ENCODE data around the gene RNF40. TPM values are rescaled to one million over a fixed set of nuclear protein-coding genes. Genes with fewer than 3 reads are reported as not detected.

Gene RNF40
- polyA plus RNA-seq, 1 donor (not counting 4 experiments of a cell fraction or from before 2014, with no cell fraction given) = 52.7 TPM

DNA sequence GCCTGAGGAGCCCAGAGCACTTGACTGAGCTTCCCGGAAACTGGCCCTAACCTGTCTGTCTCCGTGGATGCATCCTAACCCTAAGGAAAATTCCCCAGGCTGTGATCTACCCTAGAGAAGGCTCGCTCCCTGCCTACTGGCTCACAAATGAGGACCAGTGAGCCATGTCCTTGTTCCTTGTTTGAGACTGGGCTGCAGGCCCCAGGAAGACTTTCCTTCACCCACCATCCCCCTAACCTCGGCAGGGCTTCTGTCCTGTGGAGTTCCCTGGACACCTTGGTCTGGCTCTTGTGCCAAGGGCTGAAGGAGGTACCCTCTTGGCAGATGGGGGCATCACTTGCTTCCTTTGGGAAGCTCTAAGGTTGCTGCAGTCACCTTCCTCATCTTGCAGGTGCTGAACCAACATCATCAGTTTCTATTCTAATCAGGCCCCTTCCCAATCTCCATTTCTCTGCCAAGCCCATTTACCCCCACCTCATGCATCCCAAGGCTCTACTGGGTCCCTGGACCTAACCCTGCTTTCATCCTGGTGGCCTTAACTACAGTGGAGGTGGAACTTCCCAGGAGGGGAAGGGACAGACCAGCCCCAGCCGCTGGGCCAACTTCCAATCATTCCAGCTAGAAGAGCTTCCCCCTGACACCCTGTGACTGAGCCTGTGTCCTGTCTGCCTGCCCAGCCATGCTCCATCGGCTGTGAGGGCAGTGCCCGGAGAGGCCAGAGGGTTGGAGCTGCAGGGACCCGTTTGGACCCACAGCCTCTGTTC lies 12.4 kb downstream of the RNF40 start:
- peak overlapping the region; percentile 97 for H3K4me2 ChIP-seq (ENCODE audit: control insufficient read depth, extremely low read depth, insufficient read depth, low read depth, low read length)
- peak overlapping the region; percentile 90 for H3K9ac ChIP-seq (ENCODE audit: control insufficient read depth, extremely low read depth, insufficient read depth, low read length)
- H3K9me1 ChIP-seq (ENCODE audit: control insufficient read depth, extremely low read depth, insufficient read depth, low read length) = no peaks in the 10 kb centered on the region
- DNase-seq (ENCODE audit: low read depth, low spot score) = no peak
- H3K4me3 ChIP-seq (ENCODE audit: control insufficient read depth in 2 of 3, extremely low read depth in 1 of 3, insufficient read depth in 2 of 3, low read depth in 1 of 3, low read length in 3 of 3) = peak overlapping the region in 2 of 3 experiments; percentile 55 to 75
- no peaks in the 10 kb centered on the region for H3K79me2 ChIP-seq (ENCODE audit: control insufficient read depth, insufficient read depth, low read length)
- TF ChIP-seq, protein P1, sequence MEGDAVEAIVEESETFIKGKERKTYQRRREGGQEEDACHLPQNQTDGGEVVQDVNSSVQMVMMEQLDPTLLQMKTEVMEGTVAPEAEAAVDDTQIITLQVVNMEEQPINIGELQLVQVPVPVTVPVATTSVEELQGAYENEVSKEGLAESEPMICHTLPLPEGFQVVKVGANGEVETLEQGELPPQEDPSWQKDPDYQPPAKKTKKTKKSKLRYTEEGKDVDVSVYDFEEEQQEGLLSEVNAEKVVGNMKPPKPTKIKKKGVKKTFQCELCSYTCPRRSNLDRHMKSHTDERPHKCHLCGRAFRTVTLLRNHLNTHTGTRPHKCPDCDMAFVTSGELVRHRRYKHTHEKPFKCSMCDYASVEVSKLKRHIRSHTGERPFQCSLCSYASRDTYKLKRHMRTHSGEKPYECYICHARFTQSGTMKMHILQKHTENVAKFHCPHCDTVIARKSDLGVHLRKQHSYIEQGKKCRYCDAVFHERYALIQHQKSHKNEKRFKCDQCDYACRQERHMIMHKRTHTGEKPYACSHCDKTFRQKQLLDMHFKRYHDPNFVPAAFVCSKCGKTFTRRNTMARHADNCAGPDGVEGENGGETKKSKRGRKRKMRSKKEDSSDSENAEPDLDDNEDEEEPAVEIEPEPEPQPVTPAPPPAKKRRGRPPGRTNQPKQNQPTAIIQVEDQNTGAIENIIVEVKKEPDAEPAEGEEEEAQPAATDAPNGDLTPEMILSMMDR (optimal IDR thresholded peaks at IDR 0.05 in 1 of 3, IDR thresholded peaks at IDR 0.05 in 1 of 3, conservative IDR thresholded peaks at IDR 0.05 in 1 of 3; ENCODE audit: extremely low read depth in 1 of 3, insufficient read depth in 2 of 3, low read length in 3 of 3) = no peak
- no peak for TF ChIP-seq EZH2 (IDR thresholded peaks at IDR 0.05; ENCODE audit: low read length)
- H3K27ac ChIP-seq (ENCODE audit: control insufficient read depth, insufficient read depth, low read length) = no peak overlapping the region
- no peak overlapping the region for H2AFZ ChIP-seq (ENCODE audit: control insufficient read depth, low read length)
- H4K20me1 ChIP-seq (ENCODE audit: control insufficient read depth, extremely low read depth, insufficient read depth, low read length) = no peaks in the 10 kb centered on the region
- no peak for FAIRE-seq
- peaks cover 19 to 29% of the 10 kb centered on the region in 2 experiments for H3K36me3 ChIP-seq (ENCODE audit: control insufficient read depth in 2 of 2, extremely low read depth in 1 of 2, insufficient read depth in 2 of 2, low read length in 2 of 2)
- no peaks in the 10 kb centered on the region for H3K9me3 ChIP-seq (ENCODE audit: control insufficient read depth, low read depth, low read length)
- dilution Hi-C loops (cut with MboI; ENCODE audit: extremely low pct_ligation_motif_present, low sequenced_read_pairs) = loop anchor here (25.0 kb wide), 1 partner anchor 113 kb away; the partner anchor contains the start of genes BCL7C and CTF1
- H3K27me3 ChIP-seq (ENCODE audit: control insufficient read depth, extremely low read depth, insufficient read depth, low read length) = no peaks in the 10 kb centered on the region
- H3K4me1 ChIP-seq (ENCODE audit: control insufficient read depth, extremely low read depth, insufficient read depth, low read length) = peaks cover 9% of the 10 kb centered on the region

- Histone ChIP-seq H3K79me2 (ENCODE audit: control insufficient read depth, insufficient read depth, low read length) (no peaks in the 10 kb centered on the region), H3K4me2 (ENCODE audit: control insufficient read depth, extremely low read depth, insufficient read depth, low read depth, low read length) (peak overlapping the region; percentile 97), H3K9me3 (ENCODE audit: control insufficient read depth, low read depth, low read length) (no peaks in the 10 kb centered on the region), H3K36me3 (ENCODE audit: control insufficient read depth in 2 of 2, extremely low read depth in 1 of 2, insufficient read depth in 2 of 2, low read length in 2 of 2) (peaks cover 19 to 28% of the 10 kb centered on the region in 2 experiments), H3K4me1 (ENCODE audit: control insufficient read depth, extremely low read depth, insufficient read depth, low read length) (peaks cover 9% of the 10 kb centered on the region), H3K9me1 (ENCODE audit: control insufficient read depth, extremely low read depth, insufficient read depth, low read length) (no peaks in the 10 kb centered on the region), H4K20me1 (ENCODE audit: control insufficient read depth, extremely low read depth, insufficient read depth, low read length) (no peaks in the 10 kb centered on the region), H2AFZ (ENCODE audit: control insufficient read depth, low read length) (no peak overlapping the region), H3K27me3 (ENCODE audit: control insufficient read depth, extremely low read depth, insufficient read depth, low read length) (no peaks in the 10 kb centered on the region), H3K27ac (ENCODE audit: control insufficient read depth, insufficient read depth, low read length) (peak overlapping the region; percentile 76), H3K4me3 (ENCODE audit: control insufficient read depth in 2 of 3, extremely low read depth in 1 of 3, insufficient read depth in 2 of 3, low read depth in 1 of 3, low read length in 3 of 3) (peak overlapping the region; percentile 55 to 78 (median 75)), H3K9ac (ENCODE audit: control insufficient read depth, extremely low read depth, insufficient read depth, low read length) (peak overlapping the region; percentile 90)
- FAIRE-seq = no peak
- dilution Hi-C loops (cut with MboI; ENCODE audit: extremely low pct_ligation_motif_present, low sequenced_read_pairs) = loop anchor here (25.0 kb wide), 1 partner anchor 112 kb away; the partner anchor contains the start of genes BCL7C and CTF1
- TF ChIP-seq EZH2 (IDR thresholded peaks at IDR 0.05; ENCODE audit: low read length) = no peak
- TF ChIP-seq, protein P1 (optimal IDR thresholded peaks at IDR 0.05 in 1 of 3, IDR thresholded peaks at IDR 0.05 in 1 of 3, conservative IDR thresholded peaks at IDR 0.05 in 1 of 3; ENCODE audit: extremely low read depth in 1 of 3, insufficient read depth in 2 of 3, low read length in 3 of 3) = no peak
- no peak for DNase-seq (ENCODE audit: low read depth, low spot score)
Measured at GRCh38 chr16:30775131-30775391, 12.9 kb downstream of the RNF40 start.

All from keratinocyte (primary cell).